22Rv1 (cell line): ENCODE data around the gene MRPL18.

Source experiments
- ZFX ChIP-seq: fragments of 450-650 bp; IDR thresholded peaks from 2 replicates; pipeline ENCODE4 v1.6.1; 2017; ENCODE audit warnings: antibody characterized with exemption, borderline replicate concordance
- TF ChIP-seq, protein P1 (sequence below): fragments of 450-650 bp; IDR thresholded peaks from 2 replicates; pipeline ENCODE4 v1.5.1; 2017; ENCODE audit warnings: mild to moderate bottlenecking

- TF ChIP-seq, protein P1, sequence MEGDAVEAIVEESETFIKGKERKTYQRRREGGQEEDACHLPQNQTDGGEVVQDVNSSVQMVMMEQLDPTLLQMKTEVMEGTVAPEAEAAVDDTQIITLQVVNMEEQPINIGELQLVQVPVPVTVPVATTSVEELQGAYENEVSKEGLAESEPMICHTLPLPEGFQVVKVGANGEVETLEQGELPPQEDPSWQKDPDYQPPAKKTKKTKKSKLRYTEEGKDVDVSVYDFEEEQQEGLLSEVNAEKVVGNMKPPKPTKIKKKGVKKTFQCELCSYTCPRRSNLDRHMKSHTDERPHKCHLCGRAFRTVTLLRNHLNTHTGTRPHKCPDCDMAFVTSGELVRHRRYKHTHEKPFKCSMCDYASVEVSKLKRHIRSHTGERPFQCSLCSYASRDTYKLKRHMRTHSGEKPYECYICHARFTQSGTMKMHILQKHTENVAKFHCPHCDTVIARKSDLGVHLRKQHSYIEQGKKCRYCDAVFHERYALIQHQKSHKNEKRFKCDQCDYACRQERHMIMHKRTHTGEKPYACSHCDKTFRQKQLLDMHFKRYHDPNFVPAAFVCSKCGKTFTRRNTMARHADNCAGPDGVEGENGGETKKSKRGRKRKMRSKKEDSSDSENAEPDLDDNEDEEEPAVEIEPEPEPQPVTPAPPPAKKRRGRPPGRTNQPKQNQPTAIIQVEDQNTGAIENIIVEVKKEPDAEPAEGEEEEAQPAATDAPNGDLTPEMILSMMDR, result no peak
- TF ChIP-seq ZFX, result no peak
These were observed 704 bp upstream of the MRPL18 start, which contains the start of gene TCP1 for GRCh38 chr6:159789377-159790148.
